ENCODE measurements around the gene PCDH10.

DNA sequence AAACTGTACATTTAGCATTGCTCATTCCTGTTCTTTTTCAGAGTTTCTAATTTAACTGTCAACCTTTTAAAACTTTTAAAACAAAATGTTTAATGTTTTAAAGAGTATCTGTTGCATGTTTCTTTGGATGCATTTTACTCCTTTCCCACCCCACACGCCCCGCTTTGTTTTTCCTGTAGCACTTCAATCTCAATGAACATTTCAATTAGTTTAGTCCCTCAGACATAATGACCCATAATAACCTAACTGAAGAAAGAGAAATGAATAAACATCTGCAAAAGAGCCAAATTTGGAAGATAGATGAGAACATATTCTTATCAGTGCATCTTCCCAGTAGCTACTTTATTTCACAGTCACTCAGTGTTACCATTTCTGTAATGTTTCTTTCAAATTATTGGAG, 7.5 kb downstream of the PCDH10 start:
- TF ChIP-seq, protein P1, sequence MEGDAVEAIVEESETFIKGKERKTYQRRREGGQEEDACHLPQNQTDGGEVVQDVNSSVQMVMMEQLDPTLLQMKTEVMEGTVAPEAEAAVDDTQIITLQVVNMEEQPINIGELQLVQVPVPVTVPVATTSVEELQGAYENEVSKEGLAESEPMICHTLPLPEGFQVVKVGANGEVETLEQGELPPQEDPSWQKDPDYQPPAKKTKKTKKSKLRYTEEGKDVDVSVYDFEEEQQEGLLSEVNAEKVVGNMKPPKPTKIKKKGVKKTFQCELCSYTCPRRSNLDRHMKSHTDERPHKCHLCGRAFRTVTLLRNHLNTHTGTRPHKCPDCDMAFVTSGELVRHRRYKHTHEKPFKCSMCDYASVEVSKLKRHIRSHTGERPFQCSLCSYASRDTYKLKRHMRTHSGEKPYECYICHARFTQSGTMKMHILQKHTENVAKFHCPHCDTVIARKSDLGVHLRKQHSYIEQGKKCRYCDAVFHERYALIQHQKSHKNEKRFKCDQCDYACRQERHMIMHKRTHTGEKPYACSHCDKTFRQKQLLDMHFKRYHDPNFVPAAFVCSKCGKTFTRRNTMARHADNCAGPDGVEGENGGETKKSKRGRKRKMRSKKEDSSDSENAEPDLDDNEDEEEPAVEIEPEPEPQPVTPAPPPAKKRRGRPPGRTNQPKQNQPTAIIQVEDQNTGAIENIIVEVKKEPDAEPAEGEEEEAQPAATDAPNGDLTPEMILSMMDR (IDR thresholded peaks at IDR 0.05), result no peak
- no peak for TF ChIP-seq POLR2A (IDR thresholded peaks at IDR 0.05)

All from right lobe of liver (tissue), 4 donors.